WERI-Rb-1 (cell line): ENCODE data around the gene PRSS36.

Source experiments
- DNase-seq: peaks from one replicate; pipeline ENCODE4 v3.0.0-alpha.2; 2020
- H3K27ac ChIP-seq: fragments of 250-450 bp; sonication (Bioruptor Pico); 2 replicates; pipeline ENCODE4 v1.5.1; 2020; ENCODE audit warnings: mild to moderate bottlenecking, moderate library complexity
- H3K27me3 ChIP-seq: fragments of 250-450 bp; sonication (Bioruptor Pico); 2 replicates; pipeline ENCODE4 v1.5.1; 2021; ENCODE audit warnings: mild to moderate bottlenecking, low read depth, moderate library complexity; ENCODE audit not compliant: insufficient read depth, severe bottlenecking
- H3K36me3 ChIP-seq: fragments of 250-450 bp; sonication (Bioruptor Pico); 2 replicates; pipeline ENCODE4 v1.5.1; 2020; ENCODE audit warnings: mild to moderate bottlenecking, moderate library complexity
- H3K4me3 ChIP-seq: 2 replicates; pipeline ENCODE4 v1.5.1; 2011; ENCODE audit warnings: low read depth, mild to moderate bottlenecking, control low read depth, low read length
- H3K9me3 ChIP-seq: fragments of 250-450 bp; sonication (Bioruptor Pico); 2 replicates; pipeline ENCODE4 v1.5.1; 2021; ENCODE audit warnings: mild to moderate bottlenecking, moderate library complexity; ENCODE audit not compliant: severe bottlenecking
- CTCF ChIP-seq: IDR thresholded peaks from 2 replicates; pipeline ENCODE4 v1.5.1; 2011; ENCODE audit warnings: low read depth, mild to moderate bottlenecking, control low read depth, inconsistent platforms, low read length

Gene PRSS36

GRCh38 chr16:31194898-31195297 lies 45.0 kb upstream of the PRSS36 start:
- peaks cover 84% of the 10 kb centered on the region for H3K36me3 ChIP-seq
- DNase-seq: no peak
- H3K4me3 ChIP-seq: no peak overlapping the region
- no peak for TF ChIP-seq CTCF
- no peak overlapping the region for H3K27ac ChIP-seq
- no peaks in the 10 kb centered on the region for H3K9me3 ChIP-seq
- H3K27me3 ChIP-seq: no peaks in the 10 kb centered on the region

- no peak overlapping the region for H3K4me3 ChIP-seq
- no peaks in the 10 kb centered on the region for H3K9me3 ChIP-seq
- H3K36me3 ChIP-seq: peaks cover 85% of the 10 kb centered on the region
- no peaks in the 10 kb centered on the region for H3K27me3 ChIP-seq
- no peak for TF ChIP-seq CTCF
- no peak overlapping the region for H3K27ac ChIP-seq
- no peak for DNase-seq
Measured at GRCh38 chr16:31193874-31194273, 44.0 kb upstream of the PRSS36 start.

GRCh38 chr16:31192856-31193642 lies 43.2 kb upstream of the PRSS36 start:
- no peak for TF ChIP-seq CTCF
- H3K27me3 ChIP-seq: no peaks in the 10 kb centered on the region
- peaks cover 93% of the 10 kb centered on the region for H3K36me3 ChIP-seq
- H3K9me3 ChIP-seq: no peaks in the 10 kb centered on the region
- no peak overlapping the region for H3K27ac ChIP-seq
- DNase-seq: no peak
- H3K4me3 ChIP-seq: no peak overlapping the region

GRCh38 chr16:31191697-31192428 lies 42.0 kb upstream of the PRSS36 start:
- Histone ChIP-seq H3K4me3 (no peak overlapping the region), H3K36me3 (peaks cover 100% of the 10 kb centered on the region), H3K27me3 (no peaks in the 10 kb centered on the region), H3K9me3 (no peaks in the 10 kb centered on the region), H3K27ac (no peak overlapping the region; the same call in 1 of the 2 replicates)
- TF ChIP-seq CTCF: no peak
- DNase-seq: no peak

- no peak for DNase-seq
- Histone ChIP-seq H3K9me3 (no peaks in the 10 kb centered on the region), H3K4me3 (no peak overlapping the region), H3K27me3 (no peaks in the 10 kb centered on the region), H3K27ac (no peak overlapping the region), H3K36me3 (peaks cover 100% of the 10 kb centered on the region)
- TF ChIP-seq CTCF: no peak
Measured at GRCh38 chr16:31190818-31191444, 41.1 kb upstream of the PRSS36 start.
